Esophagus squamous epithelium (tissue), 4 donors: ENCODE results near the gene CPLX3.

Experiments
- POLR2A ChIP-seq, 4 donors: fragments of 450-650 bp; IDR thresholded peaks; one replicate each; pipeline ENCODE4 v1.6.1; 2017; ENCODE audit warnings: antibody characterized with exemption in 4 of 4, mild to moderate bottlenecking in 4 of 4, moderate library complexity in 3 of 4
- TF ChIP-seq, protein P1 (sequence below), 6 experiments: fragments of 450-650 bp in 4 of 6; fragments of 200-600 bp in 2 of 6; sonication (generic) in 2 of 6; IDR thresholded peaks; one replicate each; pipeline ENCODE4 v1.5.1; 2016 to 2019; ENCODE audit warnings: antibody characterized with exemption in 6 of 6, mild to moderate bottlenecking in 4 of 6, moderate library complexity in 4 of 6

DNA sequence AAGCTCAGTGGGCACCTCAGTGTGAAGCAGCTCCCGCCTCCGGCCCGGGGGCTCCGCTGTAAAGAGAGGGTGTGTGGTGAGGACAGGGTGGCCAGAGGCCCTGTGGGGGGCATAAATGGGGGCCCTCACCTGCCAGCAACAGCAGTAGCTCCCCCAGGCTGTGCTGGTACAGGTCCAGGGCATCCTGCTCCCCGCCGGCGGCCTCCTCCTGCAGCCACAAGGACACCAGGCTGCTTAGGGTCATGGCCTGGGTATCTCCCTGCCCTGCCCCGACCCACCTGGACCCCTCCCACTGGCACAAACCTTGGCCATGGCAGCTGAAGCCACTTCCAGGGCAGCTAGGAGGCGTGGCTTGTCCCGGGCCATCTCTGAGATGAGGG lies 11.7 kb downstream of the CPLX3 start:
- TF ChIP-seq, protein P1, sequence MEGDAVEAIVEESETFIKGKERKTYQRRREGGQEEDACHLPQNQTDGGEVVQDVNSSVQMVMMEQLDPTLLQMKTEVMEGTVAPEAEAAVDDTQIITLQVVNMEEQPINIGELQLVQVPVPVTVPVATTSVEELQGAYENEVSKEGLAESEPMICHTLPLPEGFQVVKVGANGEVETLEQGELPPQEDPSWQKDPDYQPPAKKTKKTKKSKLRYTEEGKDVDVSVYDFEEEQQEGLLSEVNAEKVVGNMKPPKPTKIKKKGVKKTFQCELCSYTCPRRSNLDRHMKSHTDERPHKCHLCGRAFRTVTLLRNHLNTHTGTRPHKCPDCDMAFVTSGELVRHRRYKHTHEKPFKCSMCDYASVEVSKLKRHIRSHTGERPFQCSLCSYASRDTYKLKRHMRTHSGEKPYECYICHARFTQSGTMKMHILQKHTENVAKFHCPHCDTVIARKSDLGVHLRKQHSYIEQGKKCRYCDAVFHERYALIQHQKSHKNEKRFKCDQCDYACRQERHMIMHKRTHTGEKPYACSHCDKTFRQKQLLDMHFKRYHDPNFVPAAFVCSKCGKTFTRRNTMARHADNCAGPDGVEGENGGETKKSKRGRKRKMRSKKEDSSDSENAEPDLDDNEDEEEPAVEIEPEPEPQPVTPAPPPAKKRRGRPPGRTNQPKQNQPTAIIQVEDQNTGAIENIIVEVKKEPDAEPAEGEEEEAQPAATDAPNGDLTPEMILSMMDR (IDR thresholded peaks at IDR 0.05) = no peak
- TF ChIP-seq POLR2A (IDR thresholded peaks at IDR 0.05) = no peak
